ENCODE data around the gene TWSG1. TPM values are rescaled to one million over a fixed set of nuclear protein-coding genes. Genes with fewer than 3 reads are reported as not detected.

Gene TWSG1
- total and polyA plus RNA-seq, 10 donors = 6.2 to 28.5 (median 17.3) TPM

GRCh38 chr18:9297007-9297393, 37.6 kb upstream of the TWSG1 start:
- WGBS, 5 donors = 91 to 98% (median 97%) methylated on average over 6 to 24 of the region's 24 CpGs
- Histone ChIP-seq H3K9me3 (peaks cover 0 to 68% (median 53%) of the 10 kb centered on the region in 8 donors), H3K4me3 (no peak overlapping the region), H3K4me1 (no peaks in the 10 kb centered on the region), H3K36me3 (no peaks in the 10 kb centered on the region), H3K27me3 (replicated peaks in 1 of 7) (no peaks in the 10 kb centered on the region), H3K27ac (no peak overlapping the region)
- intact Hi-C loops (cut with DNase I; ENCODE audit: low total_unique reads) = no loop called here
- DNase-seq = no peak
- TF ChIP-seq POLR2A (IDR thresholded peaks at IDR 0.05) (no peak), POLR2AphosphoS5 (IDR thresholded peaks at IDR 0.05) (no peak), CTCF (IDR thresholded peaks at IDR 0.05 in 8 of 11, conservative IDR thresholded peaks at IDR 0.05 in 3 of 11) (no peak)

GRCh38 chr18:9304388-9305070, 30.0 kb upstream of the TWSG1 start:
- Histone ChIP-seq H3K27me3 (replicated peaks in 1 of 7) (no peaks in the 10 kb centered on the region), H3K4me1 (no peaks in the 10 kb centered on the region), H3K27ac (no peak overlapping the region), H3K36me3 (no peaks in the 10 kb centered on the region), H3K4me3 (no peak overlapping the region), H3K9me3 (peaks cover 0 to 48% (median 43%) of the 10 kb centered on the region in 8 donors)
- TF ChIP-seq POLR2AphosphoS5 (IDR thresholded peaks at IDR 0.05) (no peak), POLR2A (IDR thresholded peaks at IDR 0.05) (no peak), CTCF (IDR thresholded peaks at IDR 0.05 in 8 of 11, conservative IDR thresholded peaks at IDR 0.05 in 3 of 11) (no peak)
- WGBS, 5 donors = 88 to 97% (median 95%) methylated on average over 6 of the region's 6 CpGs
- intact Hi-C loops (cut with DNase I; ENCODE audit: low total_unique reads) = no loop called here
- DNase-seq = no peak

DNA sequence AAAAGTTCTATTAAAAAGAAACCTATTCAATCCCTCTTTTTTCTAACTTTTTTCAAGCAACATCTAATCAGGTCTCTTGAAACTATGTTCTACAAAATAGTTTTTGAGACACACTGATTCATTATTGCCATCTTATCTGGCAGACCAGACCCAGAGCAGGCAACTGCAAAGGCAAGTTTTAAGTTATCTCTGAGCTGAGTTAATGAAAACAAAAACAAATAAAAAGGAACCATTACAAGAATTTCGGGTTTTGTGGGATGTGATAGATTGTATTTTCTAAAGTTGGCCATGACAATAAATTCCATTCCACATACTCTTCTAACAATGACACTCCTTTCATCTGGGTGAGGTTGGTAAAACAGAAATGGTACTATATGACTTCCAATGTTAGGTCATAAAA, 15.2 kb upstream of the TWSG1 start:
- Histone ChIP-seq H3K4me3 (no peak overlapping the region), H3K9me3 (peaks cover 0 to 14% (median 4%) of the 10 kb centered on the region in 8 donors), H3K27ac (no peak overlapping the region), H3K4me1 (no peaks in the 10 kb centered on the region), H3K36me3 (no peaks in the 10 kb centered on the region), H3K27me3 (replicated peaks in 1 of 7) (no peaks in the 10 kb centered on the region)
- TF ChIP-seq POLR2AphosphoS5 (IDR thresholded peaks at IDR 0.05) (no peak), POLR2A (IDR thresholded peaks at IDR 0.05) (no peak), CTCF (IDR thresholded peaks at IDR 0.05 in 8 of 11, conservative IDR thresholded peaks at IDR 0.05 in 3 of 11) (no peak)
- WGBS, 5 donors = 70 to 89% (median 82%) methylated on average over 1 of the region's 1 CpG
- intact Hi-C loops (cut with DNase I; ENCODE audit: low total_unique reads) = no loop called here
- no peak for DNase-seq

GRCh38 chr18:9321017-9321452, 13.5 kb upstream of the TWSG1 start:
- Histone ChIP-seq H3K4me1 (no peaks in the 10 kb centered on the region), H3K36me3 (no peaks in the 10 kb centered on the region), H3K4me3 (no peak overlapping the region), H3K9me3 (peaks cover 0 to 12% (median 4%) of the 10 kb centered on the region in 8 donors), H3K27me3 (replicated peaks in 1 of 7) (no peaks in the 10 kb centered on the region), H3K27ac (no peak overlapping the region)
- no peak for DNase-seq
- intact Hi-C loops (cut with DNase I; ENCODE audit: low total_unique reads) = no loop called here
- no peak for TF ChIP-seq POLR2A (IDR thresholded peaks at IDR 0.05)
- no peak for TF ChIP-seq CTCF (IDR thresholded peaks at IDR 0.05 in 8 of 11, conservative IDR thresholded peaks at IDR 0.05 in 3 of 11)
- no peak for TF ChIP-seq POLR2AphosphoS5 (IDR thresholded peaks at IDR 0.05)
- WGBS, 5 donors = 22 to 70% (median 43%) methylated on average over 4 of the region's 4 CpGs
